Measurements from ENCODE around the gene PARP2.

The PARP2 gene

DNA sequence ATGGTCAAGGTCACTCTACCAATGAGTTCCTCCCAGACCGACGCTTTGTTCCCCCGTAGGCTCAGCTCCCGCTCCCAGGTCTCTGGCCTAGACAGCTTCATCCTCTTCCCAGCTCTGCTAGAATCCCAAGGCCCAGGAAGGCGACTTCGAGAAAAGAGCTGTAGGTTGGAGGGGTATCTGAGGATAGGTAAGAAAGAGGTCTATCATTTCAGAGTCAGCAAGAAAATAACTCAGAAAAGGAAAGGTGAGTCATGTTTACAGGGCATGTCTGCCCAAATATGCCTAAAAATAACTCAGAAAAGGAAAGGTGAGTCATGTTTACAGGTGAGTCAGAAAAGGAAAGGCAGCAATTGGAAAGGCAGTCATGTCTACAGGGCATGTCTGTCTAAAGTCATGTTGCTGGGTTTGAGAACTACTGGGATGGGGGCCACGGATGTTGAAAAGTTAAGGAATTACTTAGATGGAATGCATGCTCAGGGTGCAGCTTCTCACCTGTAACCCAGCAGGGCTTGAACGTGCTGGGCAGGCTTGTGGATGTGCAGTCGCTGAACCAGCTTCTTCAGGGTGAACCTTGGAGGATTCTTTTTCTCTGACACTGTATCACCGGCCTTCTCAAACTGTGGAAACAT lies 57.6 kb downstream of the PARP2 start:
- no peak for DNase-seq (ENCODE audit: low read depth, low spot score)

DNA sequence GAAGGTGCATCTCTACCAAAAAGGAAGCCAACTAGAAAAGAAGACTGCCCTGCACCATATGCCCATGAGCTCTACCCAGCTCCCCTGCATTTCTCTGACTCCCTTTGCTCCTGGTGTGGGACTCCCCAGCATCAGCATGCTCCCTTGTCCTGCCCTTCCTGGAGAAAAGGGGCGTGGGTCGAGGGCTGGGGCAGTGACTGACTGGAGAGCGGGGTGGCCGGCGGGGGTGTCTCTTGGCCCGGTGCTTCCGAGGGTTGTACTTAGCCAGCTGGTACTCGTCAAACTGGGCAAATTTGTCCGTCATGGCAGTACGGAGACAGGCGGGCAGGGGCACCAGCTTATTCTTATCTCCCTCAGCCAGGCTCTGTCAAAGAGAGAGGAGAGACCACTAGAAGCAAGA lies 60.1 kb downstream of the PARP2 start:
- DNase-seq (ENCODE audit: low read depth, low spot score): no peak
